Chondrocyte (in vitro differentiated cells): ENCODE results near the gene WDR91. TPM values are rescaled to one million over a fixed set of nuclear protein-coding genes. Genes with fewer than 3 reads are reported as not detected.

Experiments
- DNase-seq: peaks from one replicate; pipeline ENCODE4 v3.0.0; 2021; ENCODE audit warnings: mixed read lengths, low spot score
- H3K27ac Mint-ChIP-seq: one replicate; pipeline ENCODE4 v1.8.0; 2021; ENCODE audit warnings: mild to moderate bottlenecking, moderate library complexity, mixed read lengths; ENCODE audit not compliant: unreplicated experiment
- H3K27me3 Mint-ChIP-seq: 2 replicates; pipeline ENCODE4 v1.8.0; 2021; ENCODE audit warnings: low read depth, mixed read lengths
- H3K36me3 Mint-ChIP-seq: 2 replicates; pipeline ENCODE4 v1.8.0; 2021; ENCODE audit warnings: low read depth, mixed read lengths
- H3K4me1 Mint-ChIP-seq: 2 replicates; pipeline ENCODE4 v1.8.0; 2021; ENCODE audit warnings: low read depth, mild to moderate bottlenecking, mixed read lengths
- H3K4me3 Mint-ChIP-seq: one replicate; pipeline ENCODE4 v1.8.0; 2021; ENCODE audit warnings: mild to moderate bottlenecking, moderate library complexity, mixed read lengths; ENCODE audit not compliant: unreplicated experiment
- H3K9me3 Mint-ChIP-seq: 2 replicates; pipeline ENCODE4 v1.8.0; 2021; ENCODE audit warnings: low read depth, mixed read lengths
- total RNA-seq: library from RNA; stranded (reverse); gene quantifications from 3 replicates; pipeline ENCODE4 v1.2.1, GENCODE V29; 2021
- TF ChIP-seq, protein P1 (sequence below): fragments of 200-600 bp; sonication (generic); IDR thresholded peaks from 2 replicates; pipeline ENCODE4 v1.5.0; 2021; ENCODE audit warnings: antibody characterized with exemption, mild to moderate bottlenecking, moderate library complexity

The WDR91 gene
- total RNA-seq, 1 donor from 2014 or later = 10.6 TPM

DNA sequence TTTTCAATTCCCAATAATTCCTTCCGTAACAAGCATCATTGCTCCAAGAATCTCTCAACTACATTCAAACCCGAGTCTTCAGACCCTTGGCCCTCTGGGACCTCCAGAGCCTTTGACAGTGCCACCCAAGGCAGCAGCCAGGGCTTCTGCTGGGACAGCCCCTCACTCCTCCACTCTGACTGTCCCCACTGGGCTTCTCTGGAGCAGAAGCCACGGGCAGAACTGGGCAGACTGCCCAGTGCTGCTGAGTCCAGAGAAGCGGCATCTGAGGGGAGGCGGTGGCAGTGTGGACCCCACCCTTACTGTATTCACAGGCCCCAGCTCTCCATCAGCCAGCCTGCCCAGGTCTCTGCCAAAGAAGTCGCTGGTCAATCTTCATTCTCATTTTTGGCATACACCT lies 49.7 kb downstream of the WDR91 start:
- Mint-ChIP-seq H3K27me3 (no peaks in the 10 kb centered on the region), H3K9me3 (peaks cover 11% of the 10 kb centered on the region), H3K36me3 (peaks cover 9% of the 10 kb centered on the region), H3K27ac (no peak overlapping the region), H3K4me1 (peaks cover 28% of the 10 kb centered on the region), H3K4me3 (no peak overlapping the region)
- no peak for DNase-seq
- TF ChIP-seq, protein P1, sequence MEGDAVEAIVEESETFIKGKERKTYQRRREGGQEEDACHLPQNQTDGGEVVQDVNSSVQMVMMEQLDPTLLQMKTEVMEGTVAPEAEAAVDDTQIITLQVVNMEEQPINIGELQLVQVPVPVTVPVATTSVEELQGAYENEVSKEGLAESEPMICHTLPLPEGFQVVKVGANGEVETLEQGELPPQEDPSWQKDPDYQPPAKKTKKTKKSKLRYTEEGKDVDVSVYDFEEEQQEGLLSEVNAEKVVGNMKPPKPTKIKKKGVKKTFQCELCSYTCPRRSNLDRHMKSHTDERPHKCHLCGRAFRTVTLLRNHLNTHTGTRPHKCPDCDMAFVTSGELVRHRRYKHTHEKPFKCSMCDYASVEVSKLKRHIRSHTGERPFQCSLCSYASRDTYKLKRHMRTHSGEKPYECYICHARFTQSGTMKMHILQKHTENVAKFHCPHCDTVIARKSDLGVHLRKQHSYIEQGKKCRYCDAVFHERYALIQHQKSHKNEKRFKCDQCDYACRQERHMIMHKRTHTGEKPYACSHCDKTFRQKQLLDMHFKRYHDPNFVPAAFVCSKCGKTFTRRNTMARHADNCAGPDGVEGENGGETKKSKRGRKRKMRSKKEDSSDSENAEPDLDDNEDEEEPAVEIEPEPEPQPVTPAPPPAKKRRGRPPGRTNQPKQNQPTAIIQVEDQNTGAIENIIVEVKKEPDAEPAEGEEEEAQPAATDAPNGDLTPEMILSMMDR = no peak

DNA sequence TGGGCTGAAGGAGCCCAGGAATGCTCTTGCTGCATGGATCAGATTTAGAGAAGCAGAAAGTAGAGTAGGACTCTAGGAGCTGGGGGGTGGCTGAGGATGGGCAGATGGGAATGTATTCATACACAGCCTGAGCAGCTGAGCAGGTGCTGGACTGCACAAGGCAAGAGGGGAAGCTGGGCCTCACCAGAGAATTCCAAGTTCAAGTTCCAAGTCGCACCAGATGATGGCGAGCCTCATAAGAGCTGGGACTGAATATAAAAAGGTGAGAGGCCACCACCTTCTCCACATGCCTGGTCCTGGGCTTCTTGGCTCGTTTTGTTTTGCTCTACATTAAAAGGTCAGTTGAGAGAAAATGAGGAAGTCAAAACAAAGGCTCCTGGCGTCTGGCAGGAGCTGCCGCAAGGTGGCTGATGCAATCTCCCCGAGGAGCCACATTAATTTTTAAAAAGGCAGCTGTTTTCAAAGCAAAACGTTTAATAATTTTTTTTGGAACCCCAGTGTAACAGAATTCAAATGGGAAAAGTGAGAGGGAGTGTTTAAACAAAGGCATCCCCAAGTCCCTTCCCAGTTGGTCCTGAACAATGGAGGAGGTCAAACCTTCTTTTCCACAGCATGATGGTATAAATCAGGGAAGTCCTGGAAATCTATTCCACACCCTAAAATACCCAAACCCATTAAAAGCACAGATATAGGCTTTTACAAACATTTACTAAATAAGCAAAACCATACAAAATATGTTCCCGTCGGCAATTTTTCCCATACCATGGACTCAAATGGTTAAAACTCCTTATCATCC lies 50.3 kb downstream of the WDR91 start:
- H3K36me3 Mint-ChIP-seq = peaks cover 15% of the 10 kb centered on the region
- H3K27me3 Mint-ChIP-seq = no peaks in the 10 kb centered on the region
- peak overlapping the region; percentile 74 for H3K27ac Mint-ChIP-seq
- DNase-seq = no peak
- H3K4me1 Mint-ChIP-seq = peaks cover 28% of the 10 kb centered on the region
- TF ChIP-seq, protein P1 = peak; percentile 19
- H3K4me3 Mint-ChIP-seq = no peak overlapping the region
- peaks cover 18% of the 10 kb centered on the region for H3K9me3 Mint-ChIP-seq

GRCh38 chr7:135160098-135160857 lies 51.0 kb downstream of the WDR91 start:
- peaks cover 17% of the 10 kb centered on the region for H3K36me3 Mint-ChIP-seq
- H3K4me1 Mint-ChIP-seq = peaks cover 28% of the 10 kb centered on the region
- peaks cover 24% of the 10 kb centered on the region for H3K9me3 Mint-ChIP-seq
- TF ChIP-seq, protein P1 = no peak
- H3K27ac Mint-ChIP-seq = peak overlapping the region; percentile 79
- no peak overlapping the region for H3K4me3 Mint-ChIP-seq
- H3K27me3 Mint-ChIP-seq = no peaks in the 10 kb centered on the region
- no peak for DNase-seq

- Mint-ChIP-seq H3K27ac (no peak overlapping the region), H3K9me3 (peaks cover 32% of the 10 kb centered on the region), H3K4me1 (peaks cover 28% of the 10 kb centered on the region), H3K4me3 (no peak overlapping the region), H3K36me3 (peaks cover 17% of the 10 kb centered on the region), H3K27me3 (no peaks in the 10 kb centered on the region)
- DNase-seq = no peak
- TF ChIP-seq, protein P1 = no peak
Observed at GRCh38 chr7:135159359-135160085, 51.8 kb downstream of the WDR91 start.

DNA sequence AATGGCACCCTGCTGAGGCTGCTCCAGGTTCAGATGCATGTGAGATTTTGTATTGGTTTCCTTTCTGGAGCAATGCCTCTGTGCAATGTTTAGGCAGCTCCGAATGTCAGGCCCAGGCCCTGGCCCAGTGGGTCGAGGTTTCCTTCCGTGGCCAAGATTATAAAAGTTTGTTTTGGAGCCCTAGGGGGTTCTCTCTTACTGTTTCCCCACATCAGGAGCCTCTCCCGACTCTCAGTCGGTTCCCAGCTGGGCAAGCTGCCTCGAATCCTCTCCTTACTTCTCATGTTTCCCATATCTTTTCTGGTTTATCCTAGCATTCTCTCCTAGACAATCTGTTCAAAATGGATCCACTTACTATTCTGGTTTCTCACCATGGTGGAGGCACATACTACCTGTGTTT lies 52.5 kb downstream of the WDR91 start:
- Mint-ChIP-seq H3K4me3 (no peak overlapping the region), H3K27me3 (no peaks in the 10 kb centered on the region), H3K4me1 (peaks cover 28% of the 10 kb centered on the region), H3K27ac (no peak overlapping the region), H3K36me3 (peaks cover 17% of the 10 kb centered on the region), H3K9me3 (peaks cover 39% of the 10 kb centered on the region)
- TF ChIP-seq, protein P1 = no peak
- DNase-seq = no peak
